Measurements from ENCODE around the gene NEMP2.

- TF ChIP-seq CSDC2 (CRISPR knock-in tag; IDR thresholded peaks at IDR 0.05): no peak
- TF ChIP-seq ZFP30 (CRISPR knock-in tag; IDR thresholded peaks at IDR 0.05): no peak
Observed at GRCh38 chr2:190481339-190481738, 53.2 kb downstream of the NEMP2 start.
